ENCODE data around the gene CENPQ.

- TF ChIP-seq CTCF (IDR thresholded peaks at IDR 0.05; ENCODE audit: low read depth, low read length) (no peak), EZH2phosphoT487 (IDR thresholded peaks at IDR 0.05; ENCODE audit: low read depth) (no peak)
These were observed 36.0 kb downstream of the CENPQ start for GRCh38 chr6:49499126-49499525.

All from OCI-LY3 (cell line).